HepG2 (cell line): ENCODE measurements around the gene NFATC3. TPM values are rescaled to one million over a fixed set of nuclear protein-coding genes. Genes with fewer than 3 reads are reported as not detected.

Experiments used
- ATAC-seq: fragments of 200-7000 bp; cut with Tn5 transposase; 3 replicates; pipeline ENCODE4 v1.9.1; 2020; ENCODE audit warnings: mild to moderate bottlenecking, moderate library complexity
- BruUV-seq: library from RNA; stranded (reverse); fragments of 400-500 nt; replicated peaks from 2 replicates; lab custom pipeline; 2021; lab: Mats Ljungman, UMichigan
- CTCF ChIA-PET: fragments of 300-600 bp; formaldehyde crosslinking; extraction: SDS; loops from one replicate; lab custom pipeline; 2021; ENCODE audit warnings: low total read pairs, inconsistent platforms, low intra/inter-chr PET ratio; lab: Yijun Ruan, JAX
- POLR2A ChIA-PET: fragments of 350-600 bp; sonication (Branson Sonifier 250); formaldehyde crosslinking; loops from one replicate; lab custom pipeline; 2020; ENCODE audit warnings: antibody characterized with exemption, inconsistent platforms; lab: Yijun Ruan, JAX
- DNase-seq: peaks from one replicate; pipeline ENCODE4 v3.0.0-alpha.2; 2015; ENCODE audit warnings: low spot score
- FAIRE-seq: peaks from 3 replicates; lab custom pipeline; 2011; peaks lifted over from hg19 to GRCh38; lab: Jason Lieb, UNC
- H2AFZ ChIP-seq: one replicate; pipeline ENCODE4 v1.6.1; 2011; ENCODE audit warnings: low read length, inconsistent platforms
- H3K27ac ChIP-seq: fragments of 300-600 bp; 3 replicates; pipeline ENCODE4 v1.8.0; 2011; ENCODE audit warnings: mixed run types, mild to moderate bottlenecking, mixed read lengths, low read length, inconsistent platforms; ENCODE audit not compliant: insufficient read depth; ENCODE audit errors: extremely low read length
- H3K27me3 ChIP-seq, 2 experiments: fragments of 200-600 bp in 1 of 2; 2 replicates in 1 of 2; 3 replicates in 1 of 2; pipeline versions ENCODE4 v1.6.0 to v1.8.0; 2011; ENCODE audit warnings: low read length in 2 of 2, mild to moderate bottlenecking in 2 of 2, moderate library complexity in 2 of 2, inconsistent platforms in 1 of 2; ENCODE audit not compliant: insufficient read depth in 2 of 2, control insufficient read depth in 1 of 2
- H3K36me3 ChIP-seq, 2 experiments: fragments of 200-600 bp in 1 of 2; replicated peaks in 1 of 2; 2 replicates in 1 of 2; 3 replicates in 1 of 2; pipeline versions ENCODE4 v1.5.1 to v1.8.0; 2011; ENCODE audit warnings: low read length in 2 of 2, inconsistent platforms in 1 of 2; ENCODE audit not compliant: insufficient read depth in 2 of 2, control insufficient read depth in 1 of 2
- H3K4me1 ChIP-seq: 2 replicates; pipeline ENCODE4 v1.5.1; 2012; ENCODE audit warnings: low read length, inconsistent platforms; ENCODE audit not compliant: insufficient read depth
- H3K4me2 ChIP-seq: 2 replicates; pipeline ENCODE4 v1.6.0; 2011; ENCODE audit warnings: low read depth, low read length, inconsistent platforms
- H3K4me3 ChIP-seq, 3 experiments: fragments of 200-600 bp in 1 of 3; sonication (generic), shearing (Covaris generic) in 1 of 3; replicated peaks in 1 of 3; 2 replicates each; pipeline ENCODE4 v1.5.1; 2011 to 2016; ENCODE audit warnings: low read length in 3 of 3, inconsistent platforms in 2 of 3, low read depth in 2 of 3, mild to moderate bottlenecking in 2 of 3, control low read depth in 1 of 3, mixed read lengths in 1 of 3; ENCODE audit not compliant: insufficient read depth in 1 of 3
- H3K79me2 ChIP-seq: one replicate; pipeline ENCODE4 v1.6.1; 2011; ENCODE audit warnings: low read length, inconsistent platforms; ENCODE audit not compliant: insufficient read depth
- H3K9ac ChIP-seq: 2 replicates; pipeline ENCODE4 v1.6.0; 2011; ENCODE audit warnings: mild to moderate bottlenecking, low read depth, low read length, inconsistent platforms; ENCODE audit not compliant: insufficient read depth
- H3K9me3 ChIP-seq: 2 replicates; pipeline ENCODE4 v1.5.1; 2012; ENCODE audit warnings: mild to moderate bottlenecking, low read length
- H4K20me1 ChIP-seq: 2 replicates; pipeline ENCODE4 v1.6.0; 2011; ENCODE audit warnings: inconsistent platforms, mild to moderate bottlenecking, low read length, moderate library complexity; ENCODE audit not compliant: insufficient read depth
- EHMT2 ChIP-seq: fragments of 200-600 bp; sonication (generic); IDR thresholded peaks from 2 replicates; pipeline ENCODE4 v1.7.0; 2017; ENCODE audit warnings: antibody characterized with exemption, low read depth, low read length, borderline replicate concordance
- IKZF1 ChIP-seq: fragments of 450-650 bp; IDR thresholded peaks from 2 replicates; pipeline ENCODE4 v1.7.1; 2016
- SRSF4 ChIP-seq: fragments of 200-400 bp; formaldehyde crosslinking; IDR thresholded peaks from one replicate; pipeline ENCODE4 v1.6.1; 2018; ENCODE audit warnings: mild to moderate bottlenecking, low read depth, low read length, moderate library complexity; ENCODE audit not compliant: poor library complexity, severe bottlenecking
- ZMYM3 ChIP-seq: sonication (generic); formaldehyde crosslinking; IDR thresholded peaks from 2 replicates; pipeline ENCODE4 v1.5.1; 2020; ENCODE audit warnings: mild to moderate bottlenecking, missing genetic modification reagents
- ZNF121 ChIP-seq: sonication (generic); formaldehyde crosslinking; IDR thresholded peaks from 2 replicates; pipeline ENCODE4 v1.5.0; 2020; ENCODE audit warnings: mild to moderate bottlenecking, missing genetic modification reagents
- ZNF282 ChIP-seq: fragments of 450-650 bp; IDR thresholded peaks from 2 replicates; pipeline ENCODE4 v1.6.1; 2018; ENCODE audit not compliant: partially characterized antibody
- ZNF501 ChIP-seq: sonication (generic); formaldehyde crosslinking; IDR thresholded peaks from 2 replicates; pipeline ENCODE4 v1.5.1; 2020; ENCODE audit warnings: mild to moderate bottlenecking, moderate library complexity, missing genetic modification reagents
- ZNF639 ChIP-seq: conservative IDR thresholded peaks from 2 replicates; pipeline ENCODE4 v1.6.1; 2018; ENCODE audit warnings: missing genetic modification reagents
- ZSCAN5A ChIP-seq: sonication (generic); formaldehyde crosslinking; IDR thresholded peaks from 2 replicates; pipeline ENCODE4 v1.8.0; 2022; ENCODE audit warnings: mild to moderate bottlenecking, missing genetic modification reagents, borderline replicate concordance
- WGBS: methylation state at CpG from one replicate; pipeline ENCODE4 v1.1.6; 2017; ENCODE audit warnings: low lambda C conversion rate; 5-methylcytosine and 5-hydroxymethylcytosine counted together
- in situ Hi-C: cut with HindIII; loops from 2 replicates; pipeline ENCODE4 v1.10.0; 2017; ENCODE audit warnings: low pct_unique_long_range_greater_than_20kb; ENCODE audit not compliant: extremely low pct_ligation_motif_present
- intact Hi-C: fragments of 100-400 bp; cut with micrococcal nuclease; formaldehyde crosslinking; loops from one replicate; pipeline ENCODE4 v1.10.0; 2022; ENCODE audit not compliant: unreplicated experiment
- polyA plus RNA-seq, 8 experiments: library from polyadenylated mRNA; depleted of rRNA in 3 of 8; stranded (reverse) in 7 of 8; unstranded in 1 of 8; fragments of >200 nt; fragmentation: Illumina TruSeq in 4 of 8; extraction: Trizol in 4 of 8; gene quantifications; 2 replicates each; pipeline versions ENCODE4 v1.2.1 to v1.2.3, GENCODE V29; 2011 to 2016; ENCODE audit warnings: low read depth in 4 of 8, missing spikeins in 1 of 8, mixed read lengths in 1 of 8; ENCODE audit not compliant: insufficient read depth in 1 of 8
- total RNA-seq, 5 experiments: library from RNA; depleted of rRNA; stranded (reverse); fragments of >200 nt; fragmentation: Illumina TruSeq; extraction: Trizol; gene quantifications; 2 replicates each; pipeline ENCODE4 v1.2.3, GENCODE V29; 2016; ENCODE audit warnings: low read depth in 1 of 5
- TF ChIP-seq, protein P1 (sequence below): sonication (generic); IDR thresholded peaks from 2 replicates; pipeline ENCODE4 v1.6.1; 2016; ENCODE audit warnings: low read depth, borderline replicate concordance
- TF ChIP-seq, protein P2 (sequence below): sonication (generic); formaldehyde crosslinking; IDR thresholded peaks from 2 replicates; pipeline ENCODE4 v1.9.0; 2021; ENCODE audit warnings: mild to moderate bottlenecking, missing genetic modification reagents
- TF ChIP-seq, protein P3 (sequence below): sonication (generic); formaldehyde crosslinking; IDR thresholded peaks from 2 replicates; pipeline ENCODE4 v1.4.0; 2020; ENCODE audit warnings: missing genetic modification reagents, mild to moderate bottlenecking, borderline replicate concordance

Gene NFATC3
- total and polyA plus RNA-seq, 2 of the 13 experiments (the other 11 are each of a cell fraction or from before 2014, with no cell fraction given): 52.6 to 62.7 TPM

DNA sequence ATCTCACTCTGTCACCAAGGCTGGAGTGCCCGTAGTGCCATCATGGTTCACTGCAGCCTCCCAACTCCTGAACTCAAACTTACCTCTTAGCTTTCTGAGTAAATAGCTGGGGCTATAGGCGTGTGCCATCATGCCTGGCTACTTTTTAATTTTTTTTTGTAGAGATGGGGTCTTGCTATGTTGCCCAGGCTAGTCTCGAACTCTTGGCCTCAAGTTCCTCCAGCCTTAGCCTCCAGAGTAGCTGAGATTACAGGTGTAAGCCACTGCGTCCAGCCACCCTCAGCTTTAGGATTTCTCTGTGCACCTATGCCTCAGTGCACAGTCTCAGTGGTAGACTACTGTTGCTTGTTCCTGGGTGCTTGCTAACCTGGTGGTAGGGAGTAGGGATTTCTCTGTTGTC lies 184.6 kb downstream of the NFATC3 start:
- Histone ChIP-seq H3K4me2 (no peak overlapping the region; the same call in 1 of the 2 replicates), H2AFZ (no peak overlapping the region), H3K27ac (peak overlapping the region; percentile 78), H3K9ac (peak overlapping the region; percentile 50), H3K9me3 (no peaks in the 10 kb centered on the region), H3K4me1 (peaks cover 84% of the 10 kb centered on the region), H3K4me3 (no peak overlapping the region), H3K79me2 (peaks cover 85% of the 10 kb centered on the region), H4K20me1 (peaks cover 31% of the 10 kb centered on the region), H3K36me3 (peaks cover 17 to 33% of the 10 kb centered on the region in 2 experiments), H3K27me3 (no peaks in the 10 kb centered on the region; a peak in 1 of 5 replicates)
- WGBS: 97% methylated on average over 4 of the region's 4 CpGs
- ATAC-seq (no peak), FAIRE-seq (no peak), DNase-seq (no peak)
- CTCF ChIA-PET: interaction anchor here (1.2 kb wide), 1 partner anchor 8 kb away, joined by 3 read pairs; no protein-coding TSS in a partner anchor
- POLR2A ChIA-PET: interaction anchor here (1.2 to 3.5 kb wide), 2 partner anchors 12 to 41 kb away, joined by 5 to 17 read pairs; partner anchors contain the start of genes PRMT7 and SLC7A6OS
- intact Hi-C loops: no loop called here
- no TSS peak for BruUV-seq
- in situ Hi-C loops: no loop called here
- TF ChIP-seq ZNF501 (CRISPR knock-in tag) (no peak), ZNF639 (CRISPR knock-in tag) (no peak), IKZF1 (no peak), ZSCAN5A (0 out of 2 replicates have a peak, but pooled peaks have one; percentile 41), ZNF282 (no peak), ZNF121 (peak; percentile 98), EHMT2 (no peak), SRSF4 (no peak), ZMYM3 (CRISPR knock-in tag) (peak; percentile 51)
- TF ChIP-seq, protein P1, sequence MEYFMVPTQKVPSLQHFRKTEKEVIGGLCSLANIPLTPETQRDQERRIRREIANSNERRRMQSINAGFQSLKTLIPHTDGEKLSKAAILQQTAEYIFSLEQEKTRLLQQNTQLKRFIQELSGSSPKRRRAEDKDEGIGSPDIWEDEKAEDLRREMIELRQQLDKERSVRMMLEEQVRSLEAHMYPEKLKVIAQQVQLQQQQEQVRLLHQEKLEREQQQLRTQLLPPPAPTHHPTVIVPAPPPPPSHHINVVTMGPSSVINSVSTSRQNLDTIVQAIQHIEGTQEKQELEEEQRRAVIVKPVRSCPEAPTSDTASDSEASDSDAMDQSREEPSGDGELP: no peak
- TF ChIP-seq, protein P2, sequence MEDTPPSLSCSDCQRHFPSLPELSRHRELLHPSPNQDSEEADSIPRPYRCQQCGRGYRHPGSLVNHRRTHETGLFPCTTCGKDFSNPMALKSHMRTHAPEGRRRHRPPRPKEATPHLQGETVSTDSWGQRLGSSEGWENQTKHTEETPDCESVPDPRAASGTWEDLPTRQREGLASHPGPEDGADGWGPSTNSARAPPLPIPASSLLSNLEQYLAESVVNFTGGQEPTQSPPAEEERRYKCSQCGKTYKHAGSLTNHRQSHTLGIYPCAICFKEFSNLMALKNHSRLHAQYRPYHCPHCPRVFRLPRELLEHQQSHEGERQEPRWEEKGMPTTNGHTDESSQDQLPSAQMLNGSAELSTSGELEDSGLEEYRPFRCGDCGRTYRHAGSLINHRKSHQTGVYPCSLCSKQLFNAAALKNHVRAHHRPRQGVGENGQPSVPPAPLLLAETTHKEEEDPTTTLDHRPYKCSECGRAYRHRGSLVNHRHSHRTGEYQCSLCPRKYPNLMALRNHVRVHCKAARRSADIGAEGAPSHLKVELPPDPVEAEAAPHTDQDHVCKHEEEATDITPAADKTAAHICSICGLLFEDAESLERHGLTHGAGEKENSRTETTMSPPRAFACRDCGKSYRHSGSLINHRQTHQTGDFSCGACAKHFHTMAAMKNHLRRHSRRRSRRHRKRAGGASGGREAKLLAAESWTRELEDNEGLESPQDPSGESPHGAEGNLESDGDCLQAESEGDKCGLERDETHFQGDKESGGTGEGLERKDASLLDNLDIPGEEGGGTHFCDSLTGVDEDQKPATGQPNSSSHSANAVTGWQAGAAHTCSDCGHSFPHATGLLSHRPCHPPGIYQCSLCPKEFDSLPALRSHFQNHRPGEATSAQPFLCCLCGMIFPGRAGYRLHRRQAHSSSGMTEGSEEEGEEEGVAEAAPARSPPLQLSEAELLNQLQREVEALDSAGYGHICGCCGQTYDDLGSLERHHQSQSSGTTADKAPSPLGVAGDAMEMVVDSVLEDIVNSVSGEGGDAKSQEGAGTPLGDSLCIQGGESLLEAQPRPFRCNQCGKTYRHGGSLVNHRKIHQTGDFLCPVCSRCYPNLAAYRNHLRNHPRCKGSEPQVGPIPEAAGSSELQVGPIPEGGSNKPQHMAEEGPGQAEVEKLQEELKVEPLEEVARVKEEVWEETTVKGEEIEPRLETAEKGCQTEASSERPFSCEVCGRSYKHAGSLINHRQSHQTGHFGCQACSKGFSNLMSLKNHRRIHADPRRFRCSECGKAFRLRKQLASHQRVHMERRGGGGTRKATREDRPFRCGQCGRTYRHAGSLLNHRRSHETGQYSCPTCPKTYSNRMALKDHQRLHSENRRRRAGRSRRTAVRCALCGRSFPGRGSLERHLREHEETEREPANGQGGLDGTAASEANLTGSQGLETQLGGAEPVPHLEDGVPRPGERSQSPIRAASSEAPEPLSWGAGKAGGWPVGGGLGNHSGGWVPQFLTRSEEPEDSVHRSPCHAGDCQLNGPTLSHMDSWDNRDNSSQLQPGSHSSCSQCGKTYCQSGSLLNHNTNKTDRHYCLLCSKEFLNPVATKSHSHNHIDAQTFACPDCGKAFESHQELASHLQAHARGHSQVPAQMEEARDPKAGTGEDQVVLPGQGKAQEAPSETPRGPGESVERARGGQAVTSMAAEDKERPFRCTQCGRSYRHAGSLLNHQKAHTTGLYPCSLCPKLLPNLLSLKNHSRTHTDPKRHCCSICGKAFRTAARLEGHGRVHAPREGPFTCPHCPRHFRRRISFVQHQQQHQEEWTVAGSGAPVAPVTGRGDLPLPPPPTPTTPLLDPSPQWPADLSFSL (CRISPR knock-in tag): no peak
- TF ChIP-seq, protein P3, sequence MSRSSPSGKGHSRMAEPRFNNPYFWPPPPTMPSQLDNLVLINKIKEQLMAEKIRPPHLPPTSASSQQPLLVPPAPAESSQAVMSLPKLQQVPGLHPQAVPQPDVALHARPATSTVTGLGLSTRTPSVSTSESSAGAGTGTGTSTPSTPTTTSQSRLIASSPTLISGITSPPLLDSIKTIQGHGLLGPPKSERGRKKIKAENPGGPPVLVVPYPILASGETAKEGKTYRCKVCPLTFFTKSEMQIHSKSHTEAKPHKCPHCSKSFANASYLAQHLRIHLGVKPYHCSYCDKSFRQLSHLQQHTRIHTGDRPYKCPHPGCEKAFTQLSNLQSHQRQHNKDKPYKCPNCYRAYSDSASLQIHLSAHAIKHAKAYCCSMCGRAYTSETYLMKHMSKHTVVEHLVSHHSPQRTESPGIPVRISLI (CRISPR knock-in tag): peak; percentile 24; the same call in 1 of the 2 replicates
